AG09309 (cell line): ENCODE measurements around the gene A2M.

ENCODE experiments used
- DNase-seq: peaks from one replicate; pipeline ENCODE4 v3.0.0-alpha.2; 2010; ENCODE audit warnings: low read depth
- H3K4me3 ChIP-seq: 2 replicates; pipeline ENCODE4 v1.5.1; 2011; ENCODE audit warnings: mild to moderate bottlenecking, low read depth, low read length, moderate library complexity; ENCODE audit not compliant: control insufficient read depth
- CTCF ChIP-seq: IDR thresholded peaks from 2 replicates; pipeline ENCODE4 v1.5.1; 2011; ENCODE audit warnings: mild to moderate bottlenecking, low read depth, low read length, inconsistent platforms; ENCODE audit not compliant: insufficient read depth, control insufficient read depth; ENCODE audit errors: missing control alignments

Gene A2M

DNA sequence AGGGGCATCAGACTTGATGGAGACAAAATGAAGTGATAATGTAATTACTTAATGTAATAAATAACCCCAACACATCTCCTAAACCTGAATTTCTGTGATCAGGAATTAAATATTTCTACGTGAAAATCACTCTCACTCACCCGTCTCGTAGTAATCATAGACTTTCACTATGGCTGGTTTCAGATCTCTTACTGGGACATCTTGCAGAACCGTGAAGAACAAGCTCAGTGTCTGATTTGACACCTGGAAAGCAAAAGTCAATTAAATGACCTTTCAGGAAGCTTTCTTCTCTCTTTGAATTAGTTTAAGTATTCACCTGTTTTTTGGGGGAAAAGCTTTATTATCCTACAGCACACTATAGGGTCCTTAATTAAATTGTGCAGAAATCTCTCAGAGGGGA lies 47.1 kb downstream of the A2M start:
- DNase-seq, result no peak
- no peak for TF ChIP-seq CTCF
- no peak overlapping the region for H3K4me3 ChIP-seq

- DNase-seq, result no peak
These were observed 47.6 kb downstream of the A2M start for GRCh38 chr12:9068086-9068485.

GRCh38 chr12:9066755-9067423 lies 48.8 kb downstream of the A2M start:
- DNase-seq, result no peak
- TF ChIP-seq CTCF, result no peak
- no peak overlapping the region for H3K4me3 ChIP-seq

More at GRCh38 chr12:9068086-9068485, 47.6 kb downstream of the A2M start:
- no peak overlapping the region for H3K4me3 ChIP-seq
- TF ChIP-seq CTCF, result no peak

GRCh38 chr12:9066183-9066623 lies 49.5 kb downstream of the A2M start:
- TF ChIP-seq CTCF, result no peak
- DNase-seq, result no peak
- H3K4me3 ChIP-seq, result no peak overlapping the region

GRCh38 chr12:9065607-9065856 lies 50.2 kb downstream of the A2M start:
- no peak for TF ChIP-seq CTCF
- H3K4me3 ChIP-seq, result no peak overlapping the region
- no peak for DNase-seq

- DNase-seq, result no peak
- no peak for TF ChIP-seq CTCF
- H3K4me3 ChIP-seq, result peak overlapping the region; percentile 71
These were observed 50.7 kb downstream of the A2M start for GRCh38 chr12:9064815-9065606.
